Activated T-helper 1 cell treated with anti-CD3 and anti-CD28 coated beads, Interleukin-12 subunit alpha, Interleukin-12 subunit beta, Interleukin-2, Interleukin-4 antibody, amounts not matched to agents 30 ng/mL and 10 ng/mL and 1 ng/mL, durations not matched to agents 14 hours and 24 hours and 36 hours (primary cell): ENCODE data around the gene UBR7. TPM values are rescaled to one million over a fixed set of nuclear protein-coding genes. Genes with fewer than 3 reads are reported as not detected.
"Not testable (repeated sequence)": the region's sequence is repeated elsewhere in the genome, so short reads cannot be mapped to it uniquely, and the experiment has no call there.

Experiments
- DNase-seq: peaks from one replicate; pipeline ENCODE4 v3.0.0; 2021; ENCODE audit warnings: low spot score
- H3K27ac Mint-ChIP-seq: one replicate; pipeline ENCODE4 v1.8.0; 2021; ENCODE audit warnings: mild to moderate bottlenecking, mixed read lengths
- H3K27me3 Mint-ChIP-seq: one replicate; pipeline ENCODE4 v1.8.0; 2022; ENCODE audit warnings: mild to moderate bottlenecking, moderate library complexity, mixed read lengths; ENCODE audit not compliant: insufficient read depth
- H3K36me3 Mint-ChIP-seq: one replicate; pipeline ENCODE4 v1.8.0; 2021; ENCODE audit warnings: low read depth, mixed read lengths
- H3K4me1 Mint-ChIP-seq: one replicate; pipeline ENCODE4 v1.8.0; 2021; ENCODE audit warnings: low read depth, mixed read lengths
- H3K4me3 Mint-ChIP-seq: one replicate; pipeline ENCODE4 v1.8.0; 2021; ENCODE audit warnings: mild to moderate bottlenecking, moderate library complexity, mixed read lengths
- H3K9me3 Mint-ChIP-seq: one replicate; pipeline ENCODE4 v1.8.0; 2021; ENCODE audit warnings: mixed read lengths
- intact Hi-C: fragments of 100-400 bp; cut with micrococcal nuclease; formaldehyde crosslinking; loops from one replicate; pipeline ENCODE4 v1.15.1; 2024
- total RNA-seq: library from RNA; stranded (reverse); gene quantifications from 2 replicates; pipeline ENCODE4 v1.2.3, GENCODE V29; 2022

UBR7 gene
- total RNA-seq, 1 donor from 2014 or later: 30.1 TPM

GRCh38 chr14:93174731-93175130 is 32.3 kb upstream of the UBR7 start:
- intact Hi-C loops, H3K4me3 Mint-ChIP-seq, DNase-seq, H3K27ac Mint-ChIP-seq, H3K9me3 Mint-ChIP-seq, H3K27me3 Mint-ChIP-seq, H3K36me3 Mint-ChIP-seq, H3K4me1 Mint-ChIP-seq: not testable (repeated sequence)

GRCh38 chr14:93175492-93175891 is 31.6 kb upstream of the UBR7 start:
- H3K9me3 Mint-ChIP-seq: no peaks in the 10 kb centered on the region
- intact Hi-C loops: no loop called here
- no peak for DNase-seq
- peaks cover 4% of the 10 kb centered on the region for H3K27me3 Mint-ChIP-seq
- H3K36me3 Mint-ChIP-seq: no peaks in the 10 kb centered on the region
- no peaks in the 10 kb centered on the region for H3K4me1 Mint-ChIP-seq
- no peak overlapping the region for H3K27ac Mint-ChIP-seq
- no peak overlapping the region for H3K4me3 Mint-ChIP-seq

GRCh38 chr14:93183596-93184317 is 23.3 kb upstream of the UBR7 start:
- Mint-ChIP-seq H3K9me3 (no peaks in the 10 kb centered on the region), H3K27me3 (no peaks in the 10 kb centered on the region), H3K27ac (peak overlapping the region; percentile 71), H3K4me1 (peaks cover 38% of the 10 kb centered on the region), H3K36me3 (peaks cover 17% of the 10 kb centered on the region), H3K4me3 (peak overlapping the region; percentile 88)
- no peak for DNase-seq
- intact Hi-C loops: loop anchor here (1.0 to 10.0 kb wide), 4 partner anchors 45 to 1971 kb away; partner anchors contain the start of genes DICER1 and GOLGA5

- H3K36me3 Mint-ChIP-seq: peaks cover 17% of the 10 kb centered on the region
- intact Hi-C loops: loop anchor here (1.0 to 10.0 kb wide), 7 partner anchors 23 to 1970 kb away; partner anchors contain the start of genes BTBD7, DICER1, GOLGA5 and GON7
- H3K27me3 Mint-ChIP-seq: no peaks in the 10 kb centered on the region
- H3K4me3 Mint-ChIP-seq: peak within 1 kb of the TSS; percentile 95
- H3K4me1 Mint-ChIP-seq: peaks cover 38% of the 10 kb centered on the region
- H3K27ac Mint-ChIP-seq: peak within 1 kb of the TSS; percentile 89
- peak; percentile 87 for DNase-seq
- H3K9me3 Mint-ChIP-seq: no peaks in the 10 kb centered on the region
Observed at GRCh38 chr14:93184391-93185348, 22.4 kb upstream of the UBR7 start, which contains the start of the genes LYSET and MOAP1. Gene LYSET, plus strand, starts transcription at chr14:93185317. Its CDS starts 89 bp downstream, at chr14:93185406. Gene MOAP1, minus strand, starts transcription at chr14:93184897. Its CDS starts 655 bp downstream, at chr14:93184242.

- Mint-ChIP-seq H3K27ac (peak overlapping the region; percentile 89), H3K27me3 (no peaks in the 10 kb centered on the region), H3K36me3 (peaks cover 19% of the 10 kb centered on the region), H3K9me3 (no peaks in the 10 kb centered on the region), H3K4me1 (peaks cover 38% of the 10 kb centered on the region), H3K4me3 (peak overlapping the region; percentile 95)
- intact Hi-C loops: loop anchor here (1.0 to 10.0 kb wide), 6 partner anchors 22 to 1969 kb away; partner anchors contain the start of genes BTBD7, DICER1, GOLGA5 and GON7
- no peak for DNase-seq
Observed at GRCh38 chr14:93185349-93185720, 21.7 kb upstream of the UBR7 start.

GRCh38 chr14:93186466-93186865 is 20.6 kb upstream of the UBR7 start:
- DNase-seq: no peak
- Mint-ChIP-seq H3K4me1 (peaks cover 38% of the 10 kb centered on the region), H3K27me3 (no peaks in the 10 kb centered on the region), H3K36me3 (peaks cover 20% of the 10 kb centered on the region), H3K4me3 (peak overlapping the region; percentile 68), H3K27ac (no peak overlapping the region), H3K9me3 (no peaks in the 10 kb centered on the region)
- intact Hi-C loops: loop anchor here (10.0 kb wide), 2 partner anchors 392 to 1968 kb away; partner anchors contain the start of genes DICER1 and GOLGA5

GRCh38 chr14:93186956-93187355 is 20.1 kb upstream of the UBR7 start:
- H3K9me3 Mint-ChIP-seq: no peaks in the 10 kb centered on the region
- peaks cover 35% of the 10 kb centered on the region for H3K4me1 Mint-ChIP-seq
- no peak for DNase-seq
- peaks cover 16% of the 10 kb centered on the region for H3K36me3 Mint-ChIP-seq
- intact Hi-C loops: loop anchor here (10.0 kb wide), 2 partner anchors 392 to 1968 kb away; partner anchors contain the start of genes DICER1 and GOLGA5
- H3K27me3 Mint-ChIP-seq: no peaks in the 10 kb centered on the region
- no peak overlapping the region for H3K27ac Mint-ChIP-seq
- peak overlapping the region; percentile 68 for H3K4me3 Mint-ChIP-seq

GRCh38 chr14:93195316-93195999 is 11.6 kb upstream of the UBR7 start:
- DNase-seq: no peak
- Mint-ChIP-seq H3K9me3 (no peaks in the 10 kb centered on the region), H3K4me3 (no peak overlapping the region), H3K4me1 (no peaks in the 10 kb centered on the region), H3K36me3 (peaks cover 4% of the 10 kb centered on the region), H3K27me3 (no peaks in the 10 kb centered on the region), H3K27ac (no peak overlapping the region)
- intact Hi-C loops: no loop called here

- H3K4me3 Mint-ChIP-seq: no peak overlapping the region
Observed at GRCh38 chr14:93199031-93199430, 8.0 kb upstream of the UBR7 start.

GRCh38 chr14:93200553-93200952 is 6.5 kb upstream of the UBR7 start:
- no peak overlapping the region for H3K4me3 Mint-ChIP-seq

More at GRCh38 chr14:93199031-93199430, 8.0 kb upstream of the UBR7 start:
- Mint-ChIP-seq H3K36me3 (peaks cover 3% of the 10 kb centered on the region), H3K27ac (no peak overlapping the region), H3K27me3 (no peaks in the 10 kb centered on the region), H3K9me3 (no peaks in the 10 kb centered on the region), H3K4me1 (peaks cover under 1% of the 10 kb centered on the region)
- no peak for DNase-seq
- intact Hi-C loops: no loop called here

GRCh38 chr14:93201155-93201704 is 5.8 kb upstream of the UBR7 start:
- Mint-ChIP-seq H3K36me3 (peaks cover 9% of the 10 kb centered on the region), H3K9me3 (no peaks in the 10 kb centered on the region), H3K4me3 (no peak overlapping the region), H3K4me1 (peaks cover 22% of the 10 kb centered on the region), H3K27me3 (no peaks in the 10 kb centered on the region), H3K27ac (no peak overlapping the region)
- intact Hi-C loops: no loop called here
- no peak for DNase-seq

More at GRCh38 chr14:93200553-93200952, 6.5 kb upstream of the UBR7 start:
- intact Hi-C loops: no loop called here
- no peaks in the 10 kb centered on the region for H3K27me3 Mint-ChIP-seq
- no peak overlapping the region for H3K27ac Mint-ChIP-seq
- H3K9me3 Mint-ChIP-seq: no peaks in the 10 kb centered on the region
- peaks cover 9% of the 10 kb centered on the region for H3K36me3 Mint-ChIP-seq
- DNase-seq: no peak
- H3K4me1 Mint-ChIP-seq: peaks cover 15% of the 10 kb centered on the region
